Breast epithelium (tissue), 3 donors: Measurements from ENCODE around the gene STRADB.

ENCODE experiments used
- CTCF ChIP-seq, 3 donors: fragments of 450-650 bp; IDR thresholded peaks; one replicate each; pipeline ENCODE4 v1.5.1; 2016 to 2017; ENCODE audit warnings: antibody characterized with exemption in 3 of 3, mild to moderate bottlenecking in 3 of 3, moderate library complexity in 3 of 3
- POLR2A ChIP-seq: fragments of 450-650 bp; IDR thresholded peaks from one replicate; pipeline ENCODE4 v1.6.1; 2016; ENCODE audit warnings: antibody characterized with exemption, mild to moderate bottlenecking, moderate library complexity

GRCh38 chr2:201411421-201411820, 40.1 kb upstream of the STRADB start:
- no peak for TF ChIP-seq POLR2A
- no peak for TF ChIP-seq CTCF (IDR thresholded peaks at IDR 0.05)
